Parathyroid adenoma (tissue), 2 donors: Measurements from ENCODE around the gene DSCAML1.

Source experiments
- H2AFZ ChIP-seq: fragments of 300-600 bp; sonication (generic); one replicate; pipeline ENCODE4 v1.7.0; 2017; ENCODE audit warnings: antibody characterized with exemption, mild to moderate bottlenecking
- H3K27ac ChIP-seq: fragments of 300-600 bp; sonication (generic); one replicate; pipeline ENCODE4 v1.7.0; 2017
- H3K27me3 ChIP-seq: fragments of 300-600 bp; sonication (generic); one replicate; pipeline ENCODE4 v1.7.0; 2017; ENCODE audit warnings: low read length; ENCODE audit not compliant: control insufficient read depth, insufficient read depth
- H3K36me3 ChIP-seq: fragments of 300-600 bp; sonication (generic); one replicate; pipeline ENCODE4 v1.7.0; 2017; ENCODE audit warnings: low read length; ENCODE audit not compliant: control insufficient read depth, insufficient read depth
- H3K4me1 ChIP-seq: fragments of 300-600 bp; sonication (generic); one replicate; pipeline ENCODE4 v1.7.0; 2017; ENCODE audit warnings: control low read depth
- H3K4me2 ChIP-seq: fragments of 300-600 bp; sonication (generic); one replicate; pipeline ENCODE4 v1.7.0; 2017; ENCODE audit warnings: low read length
- H3K4me3 ChIP-seq: fragments of 300-600 bp; sonication (generic); one replicate; pipeline ENCODE4 v1.7.0; 2017; ENCODE audit warnings: low read depth, low read length
- H3K79me2 ChIP-seq: fragments of 300-600 bp; sonication (generic); one replicate; pipeline ENCODE4 v1.7.0; 2017; ENCODE audit warnings: control low read depth
- H3K9ac ChIP-seq: fragments of 300-600 bp; sonication (generic); one replicate; pipeline ENCODE4 v1.7.0; 2017; ENCODE audit warnings: mild to moderate bottlenecking
- H3K9me3 ChIP-seq: fragments of 300-600 bp; sonication (generic); one replicate; pipeline ENCODE4 v1.7.0; 2017; ENCODE audit warnings: low read length; ENCODE audit not compliant: control insufficient read depth
- CTCF ChIP-seq: fragments of 300-600 bp; sonication (generic); IDR thresholded peaks from one replicate; pipeline ENCODE4 v1.7.0; 2017; ENCODE audit warnings: antibody characterized with exemption, mild to moderate bottlenecking
- donor health status: primary hyperparathyroidism.

The DSCAML1 gene

GRCh38 chr11:117607449-117607848 lies 189.6 kb downstream of the DSCAML1 start:
- Histone ChIP-seq H3K79me2 (no peaks in the 10 kb centered on the region), H3K9ac (no peak overlapping the region), H3K36me3 (no peaks in the 10 kb centered on the region), H3K4me3 (no peak overlapping the region), H3K9me3 (no peaks in the 10 kb centered on the region), H3K27me3 (no peaks in the 10 kb centered on the region), H3K4me1 (no peaks in the 10 kb centered on the region), H3K27ac (no peak overlapping the region), H2AFZ (no peak overlapping the region), H3K4me2 (no peak overlapping the region)
- no peak for TF ChIP-seq CTCF

GRCh38 chr11:117606790-117607189 lies 190.2 kb downstream of the DSCAML1 start:
- H3K9me3 ChIP-seq, result no peaks in the 10 kb centered on the region
- no peak overlapping the region for H3K4me2 ChIP-seq
- H3K27ac ChIP-seq, result no peak overlapping the region
- H3K27me3 ChIP-seq, result no peaks in the 10 kb centered on the region
- no peak overlapping the region for H3K4me3 ChIP-seq
- H3K36me3 ChIP-seq, result no peaks in the 10 kb centered on the region
- no peaks in the 10 kb centered on the region for H3K79me2 ChIP-seq
- no peak overlapping the region for H2AFZ ChIP-seq
- H3K9ac ChIP-seq, result no peak overlapping the region
- TF ChIP-seq CTCF, result no peak
- no peaks in the 10 kb centered on the region for H3K4me1 ChIP-seq

GRCh38 chr11:117606211-117606610 lies 190.8 kb downstream of the DSCAML1 start:
- Histone ChIP-seq H3K4me3 (no peak overlapping the region), H3K27ac (no peak overlapping the region), H3K36me3 (no peaks in the 10 kb centered on the region), H3K4me2 (no peak overlapping the region), H3K79me2 (no peaks in the 10 kb centered on the region), H3K9ac (no peak overlapping the region), H3K27me3 (no peaks in the 10 kb centered on the region), H2AFZ (no peak overlapping the region), H3K9me3 (no peaks in the 10 kb centered on the region), H3K4me1 (no peaks in the 10 kb centered on the region)
- TF ChIP-seq CTCF, result no peak

GRCh38 chr11:117605331-117605730 lies 191.7 kb downstream of the DSCAML1 start:
- Histone ChIP-seq H3K79me2 (no peaks in the 10 kb centered on the region), H3K4me3 (no peak overlapping the region), H3K36me3 (no peaks in the 10 kb centered on the region), H3K4me1 (no peaks in the 10 kb centered on the region), H3K4me2 (no peak overlapping the region), H3K27me3 (no peaks in the 10 kb centered on the region), H3K9me3 (no peaks in the 10 kb centered on the region), H3K27ac (no peak overlapping the region), H3K9ac (no peak overlapping the region), H2AFZ (no peak overlapping the region)
- no peak for TF ChIP-seq CTCF

GRCh38 chr11:117604336-117604995 lies 192.6 kb downstream of the DSCAML1 start:
- H3K27ac ChIP-seq, result no peak overlapping the region
- H2AFZ ChIP-seq, result no peak overlapping the region

More at GRCh38 chr11:117604336-117604995, 192.6 kb downstream of the DSCAML1 start:
- H3K27me3 ChIP-seq, result no peaks in the 10 kb centered on the region
- no peak overlapping the region for H3K9ac ChIP-seq
- H3K79me2 ChIP-seq, result no peaks in the 10 kb centered on the region
- H3K9me3 ChIP-seq, result no peaks in the 10 kb centered on the region
- H3K36me3 ChIP-seq, result no peaks in the 10 kb centered on the region
- H3K4me2 ChIP-seq, result no peak overlapping the region
- H3K4me1 ChIP-seq, result no peaks in the 10 kb centered on the region
- no peak overlapping the region for H3K4me3 ChIP-seq
- no peak for TF ChIP-seq CTCF
